NCI-H345 treated with DMSO at 0.1 percent for 48 hours (cell line): ENCODE data around the gene FRMD4B.
A peak's percentile ranks its signal among the peaks of the same experiment; 100 is the strongest.
"Not testable (repeated sequence)": the region's sequence is repeated elsewhere in the genome, so short reads cannot be mapped to it uniquely, and the experiment has no call there.

Experiments
- DNase-seq: peaks from one replicate; lab custom pipeline; 2025; ENCODE audit not compliant: unreplicated experiment; lab: John Stamatoyannopoulos, UW

FRMD4B gene

GRCh38 chr3:69324362-69325025, 61.4 kb downstream of the FRMD4B start:
- DNase-seq = no peak

GRCh38 chr3:69323941-69324340, 61.9 kb downstream of the FRMD4B start:
- DNase-seq = no peak

GRCh38 chr3:69322512-69322911, 63.4 kb downstream of the FRMD4B start:
- not testable (repeated sequence) for DNase-seq

- no peak for DNase-seq
Measured at GRCh38 chr3:69322158-69322509, 63.8 kb downstream of the FRMD4B start.

GRCh38 chr3:69321301-69322157, 64.4 kb downstream of the FRMD4B start:
- no peak for DNase-seq

GRCh38 chr3:69320871-69321271, 65.0 kb downstream of the FRMD4B start:
- no peak for DNase-seq

GRCh38 chr3:69319652-69320051, 66.2 kb downstream of the FRMD4B start:
- DNase-seq = no peak

GRCh38 chr3:69318410-69318809, 67.5 kb downstream of the FRMD4B start:
- DNase-seq = no peak

GRCh38 chr3:69313251-69313650, 72.6 kb downstream of the FRMD4B start:
- DNase-seq = no peak

- DNase-seq = no peak
Measured at GRCh38 chr3:69309814-69310213, 76.1 kb downstream of the FRMD4B start.

GRCh38 chr3:69306239-69307185, 79.4 kb downstream of the FRMD4B start:
- DNase-seq = peak; percentile 16

- no peak for DNase-seq
Measured at GRCh38 chr3:69305011-69305410, 80.9 kb downstream of the FRMD4B start.

- DNase-seq = no peak
Measured at GRCh38 chr3:69304396-69304795, 81.5 kb downstream of the FRMD4B start.

- DNase-seq = no peak
Measured at GRCh38 chr3:69300296-69300695, 85.6 kb downstream of the FRMD4B start.

GRCh38 chr3:69299344-69299743, 86.5 kb downstream of the FRMD4B start:
- no peak for DNase-seq

GRCh38 chr3:69297501-69297900, 88.4 kb downstream of the FRMD4B start:
- DNase-seq = no peak

- no peak for DNase-seq
Measured at GRCh38 chr3:69296995-69297394, 88.9 kb downstream of the FRMD4B start.

GRCh38 chr3:69294014-69294766, 91.7 kb downstream of the FRMD4B start:
- DNase-seq = no peak

GRCh38 chr3:69292959-69293574, 92.8 kb downstream of the FRMD4B start:
- DNase-seq = no peak

GRCh38 chr3:69292185-69292584, 93.7 kb downstream of the FRMD4B start:
- DNase-seq = no peak
